Mucosa of descending colon (tissue), 3 donors: Measurements from ENCODE around the gene NOP53. TPM values are rescaled to one million over a fixed set of nuclear protein-coding genes. Genes with fewer than 3 reads are reported as not detected.
"Not testable (repeated sequence)": the region's sequence is repeated elsewhere in the genome, so short reads cannot be mapped to it uniquely, and the experiment has no call there.

Experiments used
- ATAC-seq: fragments of 200-7000 bp; cut with Tn5 transposase; one replicate; pipeline ENCODE4 v1.9.1; 2020; ENCODE audit warnings: mild to moderate bottlenecking, moderate library complexity
- DNase-seq, 3 donors: peaks; one replicate each; pipeline ENCODE4 v3.0.0-alpha.2; 2020
- H3K36me3 ChIP-seq: fragments of 200-600 bp; one replicate; pipeline ENCODE4 v1.8.0; 2021; ENCODE audit warnings: low read depth, mild to moderate bottlenecking
- H3K4me1 ChIP-seq: fragments of 200-600 bp; one replicate; pipeline ENCODE4 v1.8.0; 2021; ENCODE audit warnings: low read depth, mild to moderate bottlenecking
- H3K4me3 ChIP-seq: fragments of 200-600 bp; one replicate; pipeline ENCODE4 v1.8.0; 2021; ENCODE audit warnings: mild to moderate bottlenecking
- H3K9me3 ChIP-seq: fragments of 200-600 bp; one replicate; pipeline ENCODE4 v1.8.0; 2021; ENCODE audit warnings: mild to moderate bottlenecking
- intact Hi-C, 2 donors: fragments of 100-400 bp; cut with DNase I in 1 of 2; cut with micrococcal nuclease in 1 of 2; formaldehyde crosslinking; loops; one replicate each; pipeline versions ENCODE4 v1.11.0 to v1.11.1; 2022; cut with DNase I, micrococcal nuclease
- total RNA-seq, 3 donors: library from RNA; stranded (reverse); fragmentation: NEBNext Ultra II Directional in 2 of 3; extraction: Animal tissue kit (Norgen Biotek cat#: 25700) in 2 of 3; gene quantifications; one replicate each; pipeline versions ENCODE4 v1.2.1 to v1.2.4, GENCODE V29; 2021 to 2023
- TF ChIP-seq, protein P1 (sequence below): fragments of 200-600 bp; IDR thresholded peaks from one replicate; pipeline ENCODE4 v1.8.0; 2022; ENCODE audit warnings: antibody characterized with exemption, mild to moderate bottlenecking
- donor health status: DM: no; HTN: no; CAD: no; lungs with moderate emphysema.
- donor health status: DM: no; HTN: no; CAD: no.
- donor health status: DM: no; HTN: yes; CAD: no.

The NOP53 gene
- total RNA-seq, 3 donors from 2014 or later: 237 to 391 (median 284) TPM

DNA sequence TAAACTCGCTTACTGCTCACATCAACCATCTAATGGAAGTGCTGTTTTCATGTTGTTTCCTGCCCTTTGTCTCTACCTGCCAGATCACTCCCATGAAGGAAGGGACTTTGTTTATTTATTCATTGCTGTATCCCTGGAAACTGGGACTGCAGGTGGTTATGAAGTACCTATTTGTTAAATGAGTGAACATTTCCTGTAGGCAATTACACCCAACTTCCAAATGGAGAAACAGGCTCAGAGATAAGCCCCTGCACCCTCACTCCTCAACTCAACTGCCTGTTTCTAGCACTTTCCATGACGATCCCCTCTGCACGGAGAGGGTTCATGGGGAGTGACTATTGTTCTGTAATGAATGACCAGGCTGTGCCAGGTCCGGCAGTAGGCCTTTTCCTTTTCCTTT lies 31.2 kb downstream of the NOP53 start:
- peak in 1 of 3 donors; percentile 41 for DNase-seq
- H3K4me3 ChIP-seq: no peak overlapping the region
- H3K36me3 ChIP-seq: no peaks in the 10 kb centered on the region
- H3K9me3 ChIP-seq: no peaks in the 10 kb centered on the region
- intact Hi-C loops: no loop called here
- H3K4me1 ChIP-seq: peaks cover 32% of the 10 kb centered on the region
- TF ChIP-seq, protein P1, sequence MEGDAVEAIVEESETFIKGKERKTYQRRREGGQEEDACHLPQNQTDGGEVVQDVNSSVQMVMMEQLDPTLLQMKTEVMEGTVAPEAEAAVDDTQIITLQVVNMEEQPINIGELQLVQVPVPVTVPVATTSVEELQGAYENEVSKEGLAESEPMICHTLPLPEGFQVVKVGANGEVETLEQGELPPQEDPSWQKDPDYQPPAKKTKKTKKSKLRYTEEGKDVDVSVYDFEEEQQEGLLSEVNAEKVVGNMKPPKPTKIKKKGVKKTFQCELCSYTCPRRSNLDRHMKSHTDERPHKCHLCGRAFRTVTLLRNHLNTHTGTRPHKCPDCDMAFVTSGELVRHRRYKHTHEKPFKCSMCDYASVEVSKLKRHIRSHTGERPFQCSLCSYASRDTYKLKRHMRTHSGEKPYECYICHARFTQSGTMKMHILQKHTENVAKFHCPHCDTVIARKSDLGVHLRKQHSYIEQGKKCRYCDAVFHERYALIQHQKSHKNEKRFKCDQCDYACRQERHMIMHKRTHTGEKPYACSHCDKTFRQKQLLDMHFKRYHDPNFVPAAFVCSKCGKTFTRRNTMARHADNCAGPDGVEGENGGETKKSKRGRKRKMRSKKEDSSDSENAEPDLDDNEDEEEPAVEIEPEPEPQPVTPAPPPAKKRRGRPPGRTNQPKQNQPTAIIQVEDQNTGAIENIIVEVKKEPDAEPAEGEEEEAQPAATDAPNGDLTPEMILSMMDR: no peak
- ATAC-seq: peak; percentile 71

- Histone ChIP-seq H3K4me1 (peaks cover 32% of the 10 kb centered on the region), H3K4me3 (peak overlapping the region; percentile 96)
- H3K9me3 ChIP-seq, H3K36me3 ChIP-seq, intact Hi-C loops: not testable (repeated sequence)
- ATAC-seq (peak; percentile 55), DNase-seq (peak in 2 of 3 donors; percentile 63 to 69)
These were observed 32.1 kb downstream of the NOP53 start for GRCh38 chr19:47777245-47778048.

- TF ChIP-seq, protein P1: no peak
- Histone ChIP-seq H3K4me3 (peak within 1 kb of the TSS; percentile 96), H3K9me3 (no peaks in the 10 kb centered on the region), H3K4me1 (peaks cover 32% of the 10 kb centered on the region), H3K36me3 (no peaks in the 10 kb centered on the region)
- intact Hi-C loops: no loop called here
- peak; percentile 86 to 92 (median 90) for DNase-seq
- ATAC-seq: peak; percentile 84
These were observed 33.0 kb downstream of the NOP53 start, which contains the start of gene SELENOW for GRCh38 chr19:47778049-47778953. Gene SELENOW, plus strand, starts transcription at chr19:47778703. Its CDS starts 83 bp downstream, at chr19:47778786.

GRCh38 chr19:47778954-47779351 lies 33.6 kb downstream of the NOP53 start:
- TF ChIP-seq, protein P1: no peak
- no peaks in the 10 kb centered on the region for H3K9me3 ChIP-seq
- H3K4me1 ChIP-seq: peaks cover 32% of the 10 kb centered on the region
- ATAC-seq (peak; percentile 5), DNase-seq (peak in 2 of 3 donors; percentile 66 to 72)
- peak overlapping the region; percentile 96 for H3K4me3 ChIP-seq
- H3K36me3 ChIP-seq: no peaks in the 10 kb centered on the region
- intact Hi-C loops: no loop called here

DNA sequence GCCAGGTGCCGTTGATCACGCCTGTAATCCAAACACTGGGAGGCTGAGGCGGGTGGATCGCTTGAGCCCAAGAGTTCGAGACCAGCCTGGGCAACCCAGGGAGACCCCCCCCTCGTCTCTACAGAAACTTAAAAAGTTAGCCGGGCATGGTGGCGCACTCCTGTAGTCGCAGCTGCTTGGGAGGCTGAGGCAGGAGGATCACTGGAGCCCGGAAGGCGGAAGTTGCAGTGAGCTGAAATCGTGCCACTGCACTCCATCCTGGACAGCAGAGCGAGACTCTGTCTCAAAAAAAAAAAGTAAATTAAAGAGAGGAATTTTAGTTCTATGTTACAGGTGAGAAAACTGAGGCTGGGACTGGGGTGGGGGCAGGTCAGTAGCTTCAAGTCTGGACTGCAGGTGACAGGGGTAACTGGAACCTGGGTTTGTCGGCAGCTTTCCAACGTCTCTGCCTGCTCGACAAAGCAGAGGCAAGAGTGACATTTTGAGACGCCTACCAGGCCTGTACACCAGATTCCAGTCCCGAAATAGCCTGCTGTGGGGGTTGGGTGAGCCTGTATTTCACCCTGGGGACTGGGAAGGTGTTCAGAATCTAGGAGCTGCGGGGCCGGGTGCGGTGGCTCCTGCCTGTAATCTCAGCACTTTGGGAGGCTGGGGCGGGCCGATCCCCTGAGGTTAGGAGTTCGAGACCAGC lies 34.3 kb downstream of the NOP53 start:
- intact Hi-C loops: loop anchor here in 1 of 2 donors (10.0 kb wide), 1 partner anchor 65 kb away; the partner anchor contains the start of gene EHD2
- Histone ChIP-seq H3K36me3 (peaks cover 3% of the 10 kb centered on the region), H3K4me1 (peaks cover 32% of the 10 kb centered on the region), H3K4me3 (peak overlapping the region; percentile 96), H3K9me3 (no peaks in the 10 kb centered on the region)
- no peak for ATAC-seq
- TF ChIP-seq, protein P1: no peak
- peak in 2 of 3 donors; percentile 63 to 64 for DNase-seq
